Suprapubic skin (tissue), 4 donors: ENCODE results near the gene MAST3.

Experiments used
- EP300 ChIP-seq: sonication (generic); formaldehyde crosslinking; IDR thresholded peaks from one replicate; pipeline ENCODE4 v1.6.1; 2017; ENCODE audit warnings: antibody characterized with exemption
- POLR2A ChIP-seq, 2 donors: fragments of 450-650 bp; IDR thresholded peaks; one replicate each; pipeline ENCODE4 v1.6.1; 2017; ENCODE audit warnings: antibody characterized with exemption in 2 of 2, mild to moderate bottlenecking in 2 of 2, moderate library complexity in 2 of 2
- POLR2AphosphoS5 ChIP-seq, 3 donors: sonication (generic); formaldehyde crosslinking; IDR thresholded peaks; one replicate each; pipeline ENCODE4 v1.6.1; 2017; ENCODE audit warnings: antibody characterized with exemption in 3 of 3
- TF ChIP-seq, protein P1 (sequence below), 2 donors: fragments of 200-600 bp in 1 of 2; fragments of 450-650 bp in 1 of 2; sonication (generic) in 1 of 2; IDR thresholded peaks; one replicate each; pipeline ENCODE4 v1.5.1; 2016 to 2019; ENCODE audit warnings: antibody characterized with exemption in 2 of 2, mild to moderate bottlenecking in 1 of 2, moderate library complexity in 1 of 2

- TF ChIP-seq, protein P1, sequence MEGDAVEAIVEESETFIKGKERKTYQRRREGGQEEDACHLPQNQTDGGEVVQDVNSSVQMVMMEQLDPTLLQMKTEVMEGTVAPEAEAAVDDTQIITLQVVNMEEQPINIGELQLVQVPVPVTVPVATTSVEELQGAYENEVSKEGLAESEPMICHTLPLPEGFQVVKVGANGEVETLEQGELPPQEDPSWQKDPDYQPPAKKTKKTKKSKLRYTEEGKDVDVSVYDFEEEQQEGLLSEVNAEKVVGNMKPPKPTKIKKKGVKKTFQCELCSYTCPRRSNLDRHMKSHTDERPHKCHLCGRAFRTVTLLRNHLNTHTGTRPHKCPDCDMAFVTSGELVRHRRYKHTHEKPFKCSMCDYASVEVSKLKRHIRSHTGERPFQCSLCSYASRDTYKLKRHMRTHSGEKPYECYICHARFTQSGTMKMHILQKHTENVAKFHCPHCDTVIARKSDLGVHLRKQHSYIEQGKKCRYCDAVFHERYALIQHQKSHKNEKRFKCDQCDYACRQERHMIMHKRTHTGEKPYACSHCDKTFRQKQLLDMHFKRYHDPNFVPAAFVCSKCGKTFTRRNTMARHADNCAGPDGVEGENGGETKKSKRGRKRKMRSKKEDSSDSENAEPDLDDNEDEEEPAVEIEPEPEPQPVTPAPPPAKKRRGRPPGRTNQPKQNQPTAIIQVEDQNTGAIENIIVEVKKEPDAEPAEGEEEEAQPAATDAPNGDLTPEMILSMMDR (IDR thresholded peaks at IDR 0.05), result no peak
- TF ChIP-seq POLR2A (IDR thresholded peaks at IDR 0.05), result no peak
- no peak for TF ChIP-seq POLR2AphosphoS5 (IDR thresholded peaks at IDR 0.05)
- no peak for TF ChIP-seq EP300
Measured at GRCh38 chr19:18114483-18114882, 16.9 kb downstream of the MAST3 start.
